ENCODE data around the gene WNT7A.

GRCh38 chr3:13829311-13829710 lies 50.6 kb downstream of the WNT7A start:
- TF ChIP-seq EZH2 (optimal IDR thresholded peaks at IDR 0.05; ENCODE audit: low read depth, low read length) (no peak), CTCF (IDR thresholded peaks at IDR 0.05; ENCODE audit: low read length) (no peak), EZH2phosphoT487 (IDR thresholded peaks at IDR 0.05; ENCODE audit: low read length) (no peak)
